Tibial nerve (tissue), 4 donors: Measurements from ENCODE around the gene SGPP1.

ENCODE experiments used
- EP300 ChIP-seq, 2 donors: sonication (generic); formaldehyde crosslinking; IDR thresholded peaks; one replicate each; pipeline ENCODE4 v1.6.1; 2017; ENCODE audit warnings: antibody characterized with exemption in 2 of 2, mild to moderate bottlenecking in 1 of 2
- TF ChIP-seq, protein P1 (sequence below), 5 experiments: fragments of 200-600 bp in 3 of 5; fragments of 450-650 bp in 2 of 5; sonication (generic) in 3 of 5; IDR thresholded peaks; one replicate each; pipeline ENCODE4 v1.5.1; 2016 to 2019; ENCODE audit warnings: antibody characterized with exemption in 5 of 5, mild to moderate bottlenecking in 3 of 5, moderate library complexity in 2 of 5

DNA sequence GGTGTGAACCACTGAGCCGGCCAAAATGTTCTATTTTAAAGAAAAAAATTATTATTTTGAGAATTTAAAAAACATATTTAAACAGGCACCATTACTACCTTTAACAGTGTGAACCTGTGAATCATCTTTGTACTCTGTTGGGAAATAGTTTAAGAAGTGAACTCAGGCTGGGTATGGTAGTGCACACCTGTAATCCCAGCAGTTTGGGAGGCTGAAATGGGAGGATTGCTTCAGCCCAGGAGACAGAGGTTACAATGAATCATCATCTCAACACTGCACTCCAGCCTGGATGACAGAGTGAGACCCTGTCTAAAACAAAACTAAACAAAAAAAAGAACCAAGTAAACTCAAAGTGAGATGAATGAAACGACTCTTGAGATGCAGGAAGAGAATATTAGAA is 83.1 kb downstream of the SGPP1 start:
- TF ChIP-seq, protein P1, sequence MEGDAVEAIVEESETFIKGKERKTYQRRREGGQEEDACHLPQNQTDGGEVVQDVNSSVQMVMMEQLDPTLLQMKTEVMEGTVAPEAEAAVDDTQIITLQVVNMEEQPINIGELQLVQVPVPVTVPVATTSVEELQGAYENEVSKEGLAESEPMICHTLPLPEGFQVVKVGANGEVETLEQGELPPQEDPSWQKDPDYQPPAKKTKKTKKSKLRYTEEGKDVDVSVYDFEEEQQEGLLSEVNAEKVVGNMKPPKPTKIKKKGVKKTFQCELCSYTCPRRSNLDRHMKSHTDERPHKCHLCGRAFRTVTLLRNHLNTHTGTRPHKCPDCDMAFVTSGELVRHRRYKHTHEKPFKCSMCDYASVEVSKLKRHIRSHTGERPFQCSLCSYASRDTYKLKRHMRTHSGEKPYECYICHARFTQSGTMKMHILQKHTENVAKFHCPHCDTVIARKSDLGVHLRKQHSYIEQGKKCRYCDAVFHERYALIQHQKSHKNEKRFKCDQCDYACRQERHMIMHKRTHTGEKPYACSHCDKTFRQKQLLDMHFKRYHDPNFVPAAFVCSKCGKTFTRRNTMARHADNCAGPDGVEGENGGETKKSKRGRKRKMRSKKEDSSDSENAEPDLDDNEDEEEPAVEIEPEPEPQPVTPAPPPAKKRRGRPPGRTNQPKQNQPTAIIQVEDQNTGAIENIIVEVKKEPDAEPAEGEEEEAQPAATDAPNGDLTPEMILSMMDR (IDR thresholded peaks at IDR 0.05), result no peak
- TF ChIP-seq EP300 (IDR thresholded peaks at IDR 0.05), result no peak
